H1 (cell line): ENCODE measurements around the gene S100P.

Source experiments
- ASH2L ChIP-seq: fragments of 200-600, 300-600 bp; sonication (generic); IDR thresholded peaks from one replicate; pipeline ENCODE4 v1.7.1; 2017; ENCODE audit warnings: low read length
- CBX8 ChIP-seq: fragments of 300-800, 300-1000 bp; sonication (generic); IDR thresholded peaks from 2 replicates; pipeline ENCODE4 v1.7.1; 2016; ENCODE audit warnings: low read depth, low read length, borderline replicate concordance
- CEBPB ChIP-seq: IDR thresholded peaks from 2 replicates; pipeline ENCODE4 v1.6.1; 2012; ENCODE audit warnings: low read depth, low read length
- CHD2 ChIP-seq: IDR thresholded peaks from 2 replicates; pipeline ENCODE4 v1.6.1; 2012; ENCODE audit warnings: low read length, improper control_type of control experiment
- EZH2 ChIP-seq: fragments of 200-600 bp; sonication (generic); IDR thresholded peaks from 2 replicates; pipeline ENCODE4 v1.7.1; 2012; ENCODE audit warnings: low read depth, mild to moderate bottlenecking, moderate library complexity, low read length, inconsistent platforms; ENCODE audit not compliant: severe bottlenecking
- KDM5A ChIP-seq: fragments of 200-600 bp; IDR thresholded peaks from 2 replicates; pipeline ENCODE4 v1.7.1; 2012; ENCODE audit warnings: mild to moderate bottlenecking, low read length, inconsistent platforms, mixed read lengths
- POLR2A ChIP-seq, 2 experiments: IDR thresholded peaks; 1 replicate in 1 of 2; 2 replicates in 1 of 2; pipeline ENCODE4 v1.6.1; 2011; ENCODE audit warnings: low read depth in 2 of 2, low read length in 2 of 2, mild to moderate bottlenecking in 2 of 2; ENCODE audit errors: control extremely low read depth in 1 of 2
- TF ChIP-seq, protein P1 (sequence below), 3 experiments: IDR thresholded peaks; 1 replicate in 2 of 3; 2 replicates in 1 of 3; pipeline versions ENCODE4 v1.5.1 to v1.6.1; 2011; ENCODE audit warnings: low read length in 3 of 3, mild to moderate bottlenecking in 3 of 3, inconsistent platforms in 2 of 3, low read depth in 1 of 3, moderate library complexity in 1 of 3; ENCODE audit not compliant: insufficient read depth in 1 of 3; ENCODE audit errors: control extremely low read depth in 1 of 3
- TF ChIP-seq, protein P2 (sequence below): IDR thresholded peaks from 2 replicates; pipeline ENCODE4 v1.6.1; 2012; ENCODE audit warnings: inconsistent platforms

DNA sequence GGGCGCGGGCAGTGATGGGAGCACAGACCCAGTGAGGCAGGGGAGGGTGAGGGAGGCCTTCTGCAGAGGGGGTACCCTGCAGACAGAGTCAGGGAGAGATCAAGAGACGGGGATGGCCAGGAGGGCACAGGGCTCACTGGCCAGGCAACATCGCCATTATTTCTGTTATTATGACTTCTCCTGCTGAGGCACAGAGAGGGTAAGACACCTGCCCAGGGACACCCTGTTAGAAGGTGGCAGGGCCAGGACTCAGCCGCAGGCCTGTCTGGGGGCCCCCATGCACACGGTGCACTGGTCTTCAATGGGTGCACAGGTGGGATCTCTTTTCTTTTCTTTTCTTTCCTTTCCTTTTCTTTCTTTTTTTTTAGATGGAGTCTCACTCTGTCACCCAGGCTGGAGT is 38.1 kb downstream of the S100P start:
- TF ChIP-seq CEBPB, result no peak
- TF ChIP-seq KDM5A, result no peak
- TF ChIP-seq EZH2, result no peak
- TF ChIP-seq ASH2L, result no peak
- TF ChIP-seq POLR2A (IDR thresholded peaks at IDR 0.05; ENCODE audit: control extremely low read depth in 1 of 2, low read depth in 2 of 2, low read length in 2 of 2), result no peak
- no peak for TF ChIP-seq CHD2
- TF ChIP-seq, protein P1, sequence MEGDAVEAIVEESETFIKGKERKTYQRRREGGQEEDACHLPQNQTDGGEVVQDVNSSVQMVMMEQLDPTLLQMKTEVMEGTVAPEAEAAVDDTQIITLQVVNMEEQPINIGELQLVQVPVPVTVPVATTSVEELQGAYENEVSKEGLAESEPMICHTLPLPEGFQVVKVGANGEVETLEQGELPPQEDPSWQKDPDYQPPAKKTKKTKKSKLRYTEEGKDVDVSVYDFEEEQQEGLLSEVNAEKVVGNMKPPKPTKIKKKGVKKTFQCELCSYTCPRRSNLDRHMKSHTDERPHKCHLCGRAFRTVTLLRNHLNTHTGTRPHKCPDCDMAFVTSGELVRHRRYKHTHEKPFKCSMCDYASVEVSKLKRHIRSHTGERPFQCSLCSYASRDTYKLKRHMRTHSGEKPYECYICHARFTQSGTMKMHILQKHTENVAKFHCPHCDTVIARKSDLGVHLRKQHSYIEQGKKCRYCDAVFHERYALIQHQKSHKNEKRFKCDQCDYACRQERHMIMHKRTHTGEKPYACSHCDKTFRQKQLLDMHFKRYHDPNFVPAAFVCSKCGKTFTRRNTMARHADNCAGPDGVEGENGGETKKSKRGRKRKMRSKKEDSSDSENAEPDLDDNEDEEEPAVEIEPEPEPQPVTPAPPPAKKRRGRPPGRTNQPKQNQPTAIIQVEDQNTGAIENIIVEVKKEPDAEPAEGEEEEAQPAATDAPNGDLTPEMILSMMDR (IDR thresholded peaks at IDR 0.05; ENCODE audit: control extremely low read depth in 1 of 3, insufficient read depth in 1 of 3, low read depth in 1 of 3, low read length in 3 of 3), result no peak
- TF ChIP-seq, protein P2, sequence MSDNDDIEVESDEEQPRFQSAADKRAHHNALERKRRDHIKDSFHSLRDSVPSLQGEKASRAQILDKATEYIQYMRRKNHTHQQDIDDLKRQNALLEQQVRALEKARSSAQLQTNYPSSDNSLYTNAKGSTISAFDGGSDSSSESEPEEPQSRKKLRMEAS, result no peak
- TF ChIP-seq CBX8, result no peak
